NT2/D1 (cell line): ENCODE measurements around the gene GAREM2.

Experiments used
- SUZ12 ChIP-seq: IDR thresholded peaks from 2 replicates; pipeline ENCODE4 v1.6.1; 2011; ENCODE audit not compliant: insufficient read length, insufficient read depth; ENCODE audit errors: extremely low read depth
- ZNF274 ChIP-seq: IDR thresholded peaks from 2 replicates; pipeline ENCODE4 v1.6.1; 2011; ENCODE audit warnings: mild to moderate bottlenecking, low read depth, low read length

DNA sequence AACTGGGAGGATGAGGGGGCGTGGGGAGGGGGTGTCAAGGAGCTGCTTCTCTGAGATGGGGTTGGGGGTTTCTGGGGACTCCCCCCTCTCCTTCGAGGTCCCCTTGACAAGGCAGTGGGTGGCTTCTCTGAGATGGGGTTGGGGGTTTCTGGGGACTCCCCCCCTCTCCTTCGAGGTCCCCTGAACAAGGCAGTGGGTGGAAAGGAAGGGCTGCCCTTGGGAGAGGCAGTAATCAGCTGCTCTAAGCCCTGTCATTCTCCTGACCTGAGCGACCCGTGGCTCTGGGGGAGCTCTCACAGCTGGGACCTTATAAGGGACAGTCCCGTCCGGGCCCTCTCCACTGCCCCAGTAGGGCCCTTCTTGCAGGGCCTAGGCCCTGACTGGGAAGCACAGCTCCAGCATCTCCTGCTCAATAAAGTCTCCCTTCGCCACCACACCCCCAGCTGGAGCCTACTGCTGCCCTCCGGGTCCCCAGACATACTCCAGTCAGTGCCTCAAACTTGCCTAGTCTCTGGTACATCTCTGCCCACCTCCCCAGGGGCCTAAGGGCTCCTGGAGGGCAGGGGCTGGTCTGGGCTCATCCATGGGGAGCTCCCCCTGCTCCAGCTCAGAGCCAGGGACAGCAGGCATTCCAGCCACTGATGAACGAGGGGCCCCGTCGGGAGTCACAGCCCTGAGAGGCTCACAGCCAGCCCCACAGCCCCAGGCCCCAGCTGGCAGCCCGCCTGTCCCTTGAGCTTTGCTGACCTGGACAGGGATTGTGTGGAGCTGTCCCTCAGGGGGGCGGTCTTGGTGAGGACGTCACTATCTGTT lies 2.8 kb downstream of the GAREM2 start:
- TF ChIP-seq ZNF274 (no peak), SUZ12 (no peak)
